HG02884 (cell line): ENCODE results near the gene ASTN1.

ENCODE experiments used
- ATAC-seq: cut with Tn5 transposase; IDR thresholded peaks from one replicate; pipeline ENCODE4 v1.9.1; 2021; ENCODE audit warnings: mild to moderate bottlenecking, moderate library complexity; ENCODE audit not compliant: unreplicated experiment

ASTN1 gene

GRCh38 chr1:176934370-176934769 is 230.1 kb downstream of the ASTN1 start:
- ATAC-seq: no peak

DNA sequence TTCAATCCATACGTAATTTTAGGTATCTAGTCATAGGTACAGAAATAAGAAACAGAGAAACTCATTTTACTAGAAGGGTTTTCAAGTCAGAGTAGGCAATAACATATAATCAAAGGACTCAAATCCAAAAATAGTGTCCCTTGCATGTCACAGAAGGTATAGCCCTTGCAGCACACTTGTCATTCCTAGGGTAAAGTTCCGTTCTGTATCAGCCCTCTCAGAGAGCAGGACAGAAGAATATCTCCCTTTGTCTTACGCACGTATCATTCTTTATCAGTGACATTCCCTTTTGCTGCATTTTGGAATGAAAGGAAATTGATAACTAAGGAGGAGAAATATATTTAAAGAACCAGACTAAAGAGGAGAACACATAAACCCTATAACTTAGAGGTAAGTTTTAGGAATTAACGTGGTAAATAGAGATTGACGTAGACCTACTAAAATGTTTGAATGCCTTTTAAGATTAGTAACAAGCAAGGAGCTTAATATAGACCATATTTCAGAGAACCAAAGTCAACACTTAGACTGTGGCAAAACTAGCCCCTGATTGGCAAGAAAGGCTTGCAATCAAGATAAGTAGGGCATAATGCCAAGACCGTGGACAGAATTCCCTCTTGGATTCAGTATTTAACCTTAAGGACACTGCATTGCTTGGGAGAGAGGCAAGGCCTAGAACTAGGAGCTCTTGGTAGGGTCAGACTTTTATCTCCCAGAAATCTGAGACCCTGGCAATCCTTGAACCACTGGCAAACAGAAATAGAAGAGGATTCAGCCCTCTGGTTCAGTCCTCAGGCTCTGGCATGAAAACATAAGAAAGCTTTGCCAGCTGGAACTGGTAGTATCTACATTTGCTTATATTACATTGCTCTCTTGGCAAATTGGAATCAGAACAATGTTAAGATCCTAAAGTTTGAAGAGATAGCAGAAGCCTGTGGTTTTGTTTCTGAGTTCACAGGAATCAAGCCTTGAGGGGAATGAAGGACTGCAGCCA is 232.1 kb downstream of the ASTN1 start:
- no peak for ATAC-seq

- no peak for ATAC-seq
Observed at GRCh38 chr1:176931526-176931925, 233.0 kb downstream of the ASTN1 start.

DNA sequence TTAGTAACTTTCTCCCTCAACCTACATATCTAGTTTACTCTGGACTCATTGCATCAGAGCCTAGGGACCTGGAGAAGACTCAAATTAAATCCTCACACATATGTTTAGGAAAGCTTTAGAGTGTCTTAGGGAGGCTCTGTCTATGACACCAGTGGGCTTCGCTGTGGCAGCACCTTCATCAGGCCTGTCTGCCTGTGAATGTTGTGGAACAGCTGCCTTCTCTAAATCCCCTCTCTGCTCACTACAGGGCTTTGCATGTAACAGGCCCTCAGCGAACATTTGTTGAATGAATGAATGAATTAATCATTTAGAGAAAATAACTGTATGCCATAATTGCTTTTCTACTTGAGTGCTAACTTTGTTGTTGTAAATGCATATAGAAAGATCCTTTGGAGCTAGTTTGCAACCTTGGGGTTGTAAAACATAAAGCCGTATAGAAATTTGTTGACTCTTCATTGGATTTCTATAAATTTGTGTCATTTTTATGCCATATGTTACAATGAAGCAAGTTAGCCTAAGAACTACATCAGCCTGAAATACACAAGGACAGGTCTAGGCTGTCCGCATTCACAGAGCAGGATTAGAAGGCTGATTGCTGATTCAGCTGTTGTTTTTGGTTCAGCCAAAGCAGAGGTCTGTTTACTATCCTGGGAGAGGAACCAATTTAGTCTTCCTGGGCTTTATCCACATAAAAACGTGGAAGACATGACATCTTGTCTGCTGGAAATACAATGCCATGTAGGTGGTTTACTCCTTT is 238.0 kb downstream of the ASTN1 start:
- no peak for ATAC-seq

DNA sequence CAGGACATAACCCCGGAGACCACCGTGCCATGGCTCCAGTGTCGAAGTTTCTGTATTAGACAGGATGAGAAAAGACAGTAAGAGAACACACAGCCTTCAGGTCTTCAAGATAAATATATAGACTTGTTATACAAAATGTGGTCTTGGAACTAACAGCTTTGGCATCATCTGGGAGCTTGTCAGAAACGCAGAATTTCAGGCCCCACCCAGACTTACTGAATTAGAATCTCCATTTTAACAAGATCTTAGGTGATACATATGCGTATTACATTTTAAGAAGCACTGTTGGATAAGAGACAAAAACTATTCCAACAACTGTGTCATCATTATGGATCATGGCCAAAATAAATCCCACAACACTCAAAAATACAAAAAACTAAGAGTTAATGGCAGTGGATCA is 239.3 kb downstream of the ASTN1 start:
- ATAC-seq: no peak

DNA sequence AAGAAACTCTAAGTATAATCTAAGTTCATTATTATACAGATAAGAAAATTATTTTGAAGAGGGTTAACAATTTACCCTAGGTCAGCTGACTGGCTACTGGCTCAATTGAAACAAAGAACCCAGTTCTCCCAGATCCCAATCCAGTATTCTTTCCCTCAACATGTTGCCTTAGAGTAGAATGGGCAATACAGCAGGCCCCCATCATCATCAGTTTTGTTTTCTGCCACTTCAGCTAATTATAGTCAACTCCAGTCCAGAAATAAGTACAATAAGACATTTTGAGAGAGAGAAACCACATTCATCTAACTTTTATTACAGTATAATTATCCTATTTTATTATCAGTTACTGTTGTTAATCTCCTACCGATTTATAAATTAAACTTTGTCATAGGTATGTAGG is 241.2 kb downstream of the ASTN1 start:
- ATAC-seq: no peak

DNA sequence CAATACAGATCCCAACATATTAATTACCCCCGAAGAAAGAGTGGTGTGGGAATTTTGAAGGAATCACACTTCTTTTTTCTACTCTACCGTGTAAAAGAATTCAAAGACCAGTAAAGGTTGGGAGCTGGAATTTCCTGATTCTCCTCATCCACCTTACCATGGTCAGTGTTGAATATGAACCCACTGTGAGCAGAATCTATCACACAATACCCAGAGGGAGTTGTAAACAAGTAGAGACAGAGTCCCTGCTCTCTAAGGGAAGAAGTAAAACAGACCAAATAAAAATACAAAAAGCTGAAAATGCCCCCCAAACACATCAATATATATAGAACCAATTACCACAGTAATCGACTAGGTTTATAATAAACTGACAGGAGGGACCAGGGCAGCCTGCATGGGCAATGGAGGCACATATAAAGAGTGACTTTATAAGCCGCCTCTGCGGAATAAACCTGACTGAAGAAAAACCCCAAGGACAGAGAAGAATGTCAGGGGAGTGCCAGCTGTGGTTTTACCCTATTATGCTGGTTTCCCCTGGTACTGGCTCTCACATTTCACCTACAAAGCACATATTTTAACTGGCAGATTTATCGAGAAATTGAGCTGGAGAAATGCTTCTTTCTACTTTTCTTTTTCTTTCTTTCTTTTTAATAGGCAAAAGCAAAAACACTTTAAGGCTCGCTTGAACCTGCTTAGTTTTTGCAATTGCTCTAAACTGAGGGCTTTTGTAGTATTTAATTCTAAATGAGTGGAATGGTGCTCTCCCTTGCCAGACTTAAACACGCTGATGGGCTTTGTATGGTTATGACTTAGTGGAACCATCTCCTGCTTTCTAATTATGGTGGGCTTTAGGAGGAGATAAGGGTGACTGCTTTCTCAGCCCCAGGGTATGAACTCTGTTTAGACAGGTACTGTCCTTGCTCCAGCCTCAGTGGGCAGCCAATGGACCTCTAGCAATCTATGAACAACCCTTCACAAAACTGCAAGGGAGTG is 244.8 kb downstream of the ASTN1 start:
- ATAC-seq: no peak

- no peak for ATAC-seq
Observed at GRCh38 chr1:176905648-176906047, 258.9 kb downstream of the ASTN1 start.

- ATAC-seq: no peak
Observed at GRCh38 chr1:176904057-176904751, 260.3 kb downstream of the ASTN1 start.

DNA sequence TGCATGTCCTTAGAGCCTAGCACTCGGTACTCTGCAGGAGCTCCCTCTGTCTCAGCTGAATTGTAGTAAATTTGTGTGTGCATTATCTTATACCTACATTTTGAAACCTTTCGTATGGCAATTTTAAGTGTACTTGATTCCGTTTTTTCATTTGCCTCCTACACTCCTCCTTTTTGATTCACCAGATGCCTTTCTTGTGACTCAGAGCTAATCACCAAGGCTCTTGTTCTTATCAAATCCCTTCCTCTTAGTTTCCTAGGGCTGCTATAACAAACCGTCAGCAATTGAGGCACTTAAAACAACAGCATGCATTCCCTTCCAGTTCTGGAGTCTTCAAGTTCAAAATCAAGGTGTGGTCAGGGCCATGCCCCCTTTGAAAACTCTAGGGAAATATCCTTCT is 261.0 kb downstream of the ASTN1 start:
- no peak for ATAC-seq

GRCh38 chr1:176899321-176899720 is 265.2 kb downstream of the ASTN1 start:
- no peak for ATAC-seq

- ATAC-seq: peak; percentile 60
Observed at GRCh38 chr1:176897350-176898236, 266.9 kb downstream of the ASTN1 start.

- no peak for ATAC-seq
Observed at GRCh38 chr1:176896216-176896615, 268.3 kb downstream of the ASTN1 start.

GRCh38 chr1:176894450-176894849 is 270.1 kb downstream of the ASTN1 start:
- ATAC-seq: no peak

DNA sequence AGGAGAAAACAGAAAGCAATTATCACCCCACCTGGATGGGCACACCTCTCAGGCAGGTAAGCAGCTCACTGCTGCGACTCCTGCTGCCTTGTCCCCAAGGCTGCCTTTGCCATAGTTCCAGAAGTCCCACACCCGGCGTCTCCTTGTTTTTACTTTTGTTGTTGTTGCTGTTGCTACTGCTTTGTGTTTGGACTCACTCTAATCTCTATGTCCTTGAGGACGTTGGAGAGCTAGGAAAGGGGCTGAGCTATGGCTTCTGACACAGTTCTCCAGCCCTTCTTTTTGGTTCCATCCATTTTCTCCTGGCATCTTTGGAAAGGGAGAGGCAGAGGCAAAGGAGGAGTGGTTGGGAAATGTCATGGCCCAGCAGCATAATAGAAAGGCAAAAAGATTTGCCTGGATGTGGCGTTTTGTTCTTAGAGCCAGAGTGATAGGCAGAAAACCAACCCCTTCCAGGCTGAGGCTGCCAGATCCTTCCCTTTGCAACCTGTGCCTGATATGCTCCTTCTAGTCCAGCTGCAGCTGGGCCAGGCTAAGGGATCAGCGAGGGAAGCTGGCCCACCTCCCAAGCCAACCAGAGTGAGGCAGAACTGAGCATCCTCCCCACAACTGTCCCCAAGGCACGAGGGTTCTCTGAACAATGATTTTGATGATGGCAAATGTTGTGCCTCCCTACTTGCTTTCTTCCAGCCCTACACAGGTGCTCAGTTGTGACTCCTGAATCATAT is 270.7 kb downstream of the ASTN1 start:
- no peak for ATAC-seq

DNA sequence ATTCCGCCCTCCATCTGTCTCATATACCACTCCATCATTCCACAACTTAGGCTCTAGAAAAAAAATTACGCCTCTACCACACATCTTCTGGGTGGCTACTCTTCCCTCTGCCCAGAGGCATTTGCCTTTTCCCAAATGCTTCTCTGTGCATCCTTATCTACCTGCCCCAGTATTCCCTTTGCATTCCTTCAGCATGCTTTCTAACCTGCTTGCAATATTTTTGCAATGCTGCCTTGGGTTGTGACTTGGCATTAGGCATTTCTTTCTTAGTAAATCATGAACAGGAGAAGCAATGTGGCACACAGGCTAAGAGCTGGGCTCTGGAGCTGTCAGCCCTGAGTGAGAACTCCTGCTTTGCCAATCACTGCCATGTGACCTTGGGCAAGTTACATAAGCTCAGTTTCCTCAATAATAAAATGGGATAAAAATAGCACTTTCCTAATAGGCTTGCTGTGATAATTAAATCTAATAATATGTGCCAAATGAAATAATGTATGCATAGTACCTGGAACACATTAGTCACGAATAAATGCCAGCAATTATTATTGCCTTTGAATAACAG is 276.0 kb downstream of the ASTN1 start:
- no peak for ATAC-seq

DNA sequence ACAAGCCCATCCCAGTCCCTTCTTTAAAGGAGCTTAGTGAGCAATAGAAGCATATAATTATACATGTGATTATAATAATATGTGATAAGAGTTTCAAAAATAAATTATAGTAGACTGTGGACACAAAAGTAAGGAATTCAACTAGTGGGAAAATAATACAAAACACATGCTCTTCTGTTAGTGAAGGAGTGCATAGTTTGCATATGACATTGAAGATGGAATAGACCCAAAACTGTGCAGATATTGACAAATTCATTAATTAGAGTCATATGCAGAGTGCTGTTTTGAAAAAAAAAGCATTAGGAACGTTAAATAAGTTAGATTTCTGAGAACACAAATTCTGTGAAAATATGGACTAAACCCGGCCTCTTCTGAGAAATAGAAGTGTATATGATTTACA is 278.8 kb downstream of the ASTN1 start:
- ATAC-seq: no peak

GRCh38 chr1:176885341-176885740 is 279.2 kb downstream of the ASTN1 start:
- no peak for ATAC-seq
